ENCODE measurements around the gene CTSA. TPM values are rescaled to one million over a fixed set of nuclear protein-coding genes. Genes with fewer than 3 reads are reported as not detected.
A peak's percentile ranks its signal among the peaks of the same experiment; 100 is the strongest.

Gene CTSA
- total RNA-seq, 1 donor from 2014 or later, result 160 TPM

- peak; percentile 99 for DNase-seq (ENCODE audit: low spot score)
Measured at GRCh38 chr20:45934586-45935415, 43.7 kb downstream of the CTSA start, which contains the start of gene PCIF1. TSS of gene PCIF1 (plus strand) at chr20:45934683. CDS start at chr20:45939000, 4,317 bp downstream.

DNA sequence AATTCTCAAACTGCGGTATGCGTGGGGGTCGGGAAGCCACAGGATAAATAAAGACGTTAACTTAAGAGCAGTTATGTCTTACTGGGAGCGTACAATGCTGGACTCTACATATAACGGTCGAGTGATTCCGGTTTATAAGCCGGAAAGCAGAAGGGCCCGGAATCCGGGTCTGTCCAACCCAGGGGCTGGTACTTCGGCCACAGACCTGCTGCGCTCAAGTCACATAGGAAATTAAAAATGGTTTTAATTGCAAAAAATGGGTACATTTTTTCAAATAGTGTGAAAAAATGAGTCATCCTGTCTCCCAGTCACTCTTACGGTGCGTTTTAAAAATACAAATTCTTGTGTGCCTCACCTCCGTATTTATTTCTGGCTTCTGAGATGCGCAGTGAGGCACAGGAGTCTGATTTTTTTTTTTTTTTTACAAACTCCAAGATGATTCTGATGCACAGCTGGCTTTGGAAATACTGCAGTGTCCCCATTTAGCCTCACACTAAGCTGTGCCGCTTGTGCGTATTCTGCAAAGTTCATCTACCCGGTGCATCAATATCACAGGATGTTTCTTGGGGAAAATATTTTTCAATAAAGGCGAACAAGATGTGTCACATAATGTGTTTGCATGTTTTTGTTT lies 44.4 kb downstream of the CTSA start:
- DNase-seq (ENCODE audit: low spot score), result no peak

- no peak for DNase-seq (ENCODE audit: low spot score)
Measured at GRCh38 chr20:45937765-45938164, 46.6 kb downstream of the CTSA start.

DNA sequence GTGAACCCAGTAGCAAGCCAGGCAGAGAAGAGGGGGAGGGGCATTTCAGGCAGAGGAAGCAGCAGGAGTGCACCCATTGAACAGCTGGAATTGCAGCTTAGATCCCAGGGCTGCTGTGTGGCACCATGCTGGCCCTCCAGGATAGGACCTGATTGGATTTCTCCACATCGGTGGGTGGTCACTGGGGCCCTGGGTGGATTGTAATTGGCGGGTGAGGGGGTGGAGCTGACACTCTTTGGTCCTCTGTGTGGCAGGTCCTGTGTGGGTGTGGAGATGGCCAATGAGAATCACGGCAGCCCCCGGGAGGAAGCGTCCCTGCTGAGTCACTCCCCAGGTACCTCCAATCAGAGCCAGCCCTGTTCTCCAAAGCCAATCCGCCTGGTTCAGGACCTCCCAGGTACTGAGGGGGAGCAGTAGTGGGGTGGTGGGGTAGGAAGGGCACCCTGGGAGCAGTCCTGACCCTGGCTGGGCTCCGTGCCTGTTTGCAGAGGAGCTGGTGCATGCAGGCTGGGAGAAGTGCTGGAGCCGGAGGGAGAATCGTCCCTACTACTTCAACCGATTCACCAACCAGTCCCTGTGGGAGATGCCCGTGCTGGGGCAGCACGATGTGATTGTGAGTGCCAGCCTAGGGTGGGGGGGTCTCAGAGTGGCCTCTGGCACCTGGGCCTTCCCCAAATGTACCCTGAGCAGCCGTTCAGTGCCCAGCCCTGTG lies 47.7 kb downstream of the CTSA start:
- DNase-seq (ENCODE audit: low spot score), result no peak

DNA sequence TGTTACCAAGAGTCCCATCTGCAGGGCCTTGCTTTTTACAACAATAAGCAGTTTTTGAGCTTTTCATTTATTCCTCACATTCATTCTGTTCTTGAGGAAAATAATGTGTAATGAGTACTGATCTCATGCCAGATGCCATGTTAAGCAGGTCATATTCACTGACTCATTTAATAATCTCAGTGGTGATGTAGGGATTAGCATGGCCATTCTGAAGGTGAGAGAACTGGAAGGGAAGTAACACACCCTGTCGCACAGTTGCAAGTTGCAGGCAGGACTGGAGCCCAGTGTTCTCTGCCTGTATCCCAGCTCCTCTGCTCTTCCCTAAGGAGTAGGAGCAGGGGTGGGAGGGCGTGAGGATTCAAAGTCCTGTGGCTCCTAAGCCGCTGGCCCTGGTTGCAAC lies 48.9 kb downstream of the CTSA start:
- no peak for DNase-seq (ENCODE audit: low spot score)

GRCh38 chr20:45940469-45940868 lies 49.3 kb downstream of the CTSA start:
- no peak for DNase-seq (ENCODE audit: low spot score)

- no peak for DNase-seq (ENCODE audit: low spot score)
Measured at GRCh38 chr20:45943613-45944012, 52.5 kb downstream of the CTSA start.

GRCh38 chr20:45944151-45944964 lies 53.2 kb downstream of the CTSA start:
- DNase-seq (ENCODE audit: low spot score), result no peak

GRCh38 chr20:45944965-45945677 lies 54.0 kb downstream of the CTSA start:
- no peak for DNase-seq (ENCODE audit: low spot score)

GRCh38 chr20:45945678-45946148 lies 54.6 kb downstream of the CTSA start:
- DNase-seq (ENCODE audit: low spot score), result no peak

- no peak for DNase-seq (ENCODE audit: low spot score)
Measured at GRCh38 chr20:45946149-45946970, 55.2 kb downstream of the CTSA start.

DNA sequence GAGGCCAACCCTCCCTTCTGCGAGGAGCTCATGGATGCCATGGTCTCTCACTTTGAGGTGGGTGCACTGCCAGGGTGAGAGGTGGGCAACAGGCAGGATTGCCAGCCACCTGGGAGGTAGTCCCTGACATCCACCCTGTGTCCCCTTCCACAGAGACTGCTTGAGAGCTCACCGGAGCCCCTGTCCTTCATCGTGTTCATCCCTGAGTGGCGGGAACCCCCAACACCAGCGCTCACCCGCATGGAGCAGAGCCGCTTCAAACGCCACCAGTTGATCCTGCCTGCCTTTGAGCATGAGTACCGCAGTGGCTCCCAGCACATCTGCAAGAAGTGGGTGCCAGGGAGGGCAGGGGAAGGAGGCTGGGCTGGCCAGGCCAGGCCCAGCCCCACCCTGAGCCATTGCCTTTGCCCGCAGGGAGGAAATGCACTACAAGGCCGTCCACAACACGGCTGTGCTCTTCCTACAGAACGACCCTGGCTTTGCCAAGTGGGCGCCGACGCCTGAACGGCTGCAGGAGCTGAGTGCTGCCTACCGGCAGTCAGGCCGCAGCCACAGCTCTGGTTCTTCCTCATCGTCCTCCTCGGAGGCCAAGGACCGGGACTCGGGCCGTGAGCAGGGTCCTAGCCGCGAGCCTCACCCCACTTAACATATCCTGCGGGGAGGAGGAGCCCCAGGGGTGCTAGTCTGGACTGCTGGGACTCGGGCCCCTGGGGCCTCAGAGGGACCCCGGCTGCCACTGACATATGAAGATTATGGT lies 56.2 kb downstream of the CTSA start:
- no peak for DNase-seq (ENCODE audit: low spot score)

GRCh38 chr20:45948261-45948733 lies 57.2 kb downstream of the CTSA start:
- no peak for DNase-seq (ENCODE audit: low spot score)

Other genes with a start within 250 kb of the CTSA start
- gene WFDC11, start 221.1 kb upstream of the CTSA start, total RNA-seq, result not detected
- not detected for gene WFDC13, start 189.3 kb upstream of the CTSA start, total RNA-seq
- not detected for gene WFDC10B, start 186.3 kb upstream of the CTSA start, total RNA-seq
- not detected for gene SPINT4, start 169.0 kb upstream of the CTSA start, total RNA-seq
- gene WFDC3, start 99.5 kb upstream of the CTSA start, total RNA-seq, result 0.58 TPM
- gene DNTTIP1, start 99.4 kb upstream of the CTSA start, total RNA-seq, result 21.8 TPM
- not detected for gene UBE2C, start 78.7 kb upstream of the CTSA start, total RNA-seq
- gene TNNC2, start 64.0 kb upstream of the CTSA start, total RNA-seq, result 0.74 TPM
- 46.7 TPM for gene SNX21, start 57.5 kb upstream of the CTSA start, total RNA-seq
- gene ACOT8, start 33.9 kb upstream of the CTSA start, total RNA-seq, result 14.9 TPM
- 2.2 TPM for gene ZSWIM3, start 33.7 kb upstream of the CTSA start, total RNA-seq
- gene ZSWIM1, start 10.1 kb upstream of the CTSA start, total RNA-seq, result 10.0 TPM
- gene SPATA25, start 3.7 kb upstream of the CTSA start, total RNA-seq, result 4.0 TPM
- 17.0 TPM for gene NEURL2, start 127 bp upstream of the CTSA start, total RNA-seq
- gene PLTP, start 20.8 kb downstream of the CTSA start, total RNA-seq, result 373 TPM
- 27.1 TPM for gene PCIF1, start 43.3 kb downstream of the CTSA start, total RNA-seq
- gene ZNF335, start 80.9 kb downstream of the CTSA start, total RNA-seq, result 17.1 TPM
- gene MMP9, start 117.6 kb downstream of the CTSA start, total RNA-seq, result 18.3 TPM
- 1.7 TPM for gene SLC12A5, start 137.9 kb downstream of the CTSA start, total RNA-seq
- 23.3 TPM for gene NCOA5, start 198.6 kb downstream of the CTSA start, total RNA-seq
- gene CD40, start 227.0 kb downstream of the CTSA start, total RNA-seq, result 17.3 TPM

Measured in mesenteric fat pad (tissue), 1 donor.